CD4-positive, alpha-beta T cell (primary cell): ENCODE measurements around the gene AGAP1. TPM values are rescaled to one million over a fixed set of nuclear protein-coding genes. Genes with fewer than 3 reads are reported as not detected.

ENCODE experiments used
- ATAC-seq: fragments of 200-7000 bp; cut with Tn5 transposase; one replicate; pipeline ENCODE4 v1.10.0; 2022; ENCODE audit warnings: mild to moderate bottlenecking; ENCODE audit not compliant: poor library complexity
- CTCF ChIA-PET: fragments of 350-600 bp; sonication (Branson Sonifier 250); formaldehyde crosslinking; loops from one replicate; lab custom pipeline; 2021; ENCODE audit warnings: antibody characterized with exemption, inconsistent platforms; lab: Charles Lee
- POLR2A ChIA-PET: fragments of 350-600 bp; sonication (Branson Sonifier 250); formaldehyde crosslinking; loops from one replicate; lab custom pipeline; 2021; ENCODE audit warnings: antibody characterized with exemption, inconsistent platforms; lab: Charles Lee
- DNase-seq, 14 experiments: peaks; one replicate each; pipeline ENCODE4 v3.0.0-alpha.2; 2013 to 2020; ENCODE audit warnings: mixed read lengths in 2 of 14
- H3K27ac ChIP-seq, 2 donors: one replicate each; pipeline versions ENCODE4 v1.5.1 to v1.7.0; 2013; ENCODE audit warnings: low read length in 2 of 2, low read depth in 1 of 2, mild to moderate bottlenecking in 1 of 2
- H3K27me3 ChIP-seq, 2 experiments: 1 replicate in 1 of 2; 2 replicates in 1 of 2; pipeline versions ENCODE4 v1.6.1 to v1.7.0; 2013; ENCODE audit warnings: low read length in 2 of 2, control low read depth in 1 of 2, mild to moderate bottlenecking in 1 of 2, moderate library complexity in 1 of 2; ENCODE audit not compliant: insufficient read depth in 2 of 2, control insufficient read depth in 1 of 2
- H3K36me3 ChIP-seq: one replicate; pipeline ENCODE4 v1.6.1; 2013; ENCODE audit warnings: low read length, control low read depth; ENCODE audit not compliant: insufficient read depth
- H3K4me1 ChIP-seq: one replicate; pipeline ENCODE4 v1.6.1; 2013; ENCODE audit warnings: low read length, control low read depth; ENCODE audit not compliant: insufficient read depth
- H3K4me3 ChIP-seq: one replicate; pipeline ENCODE4 v1.5.1; 2013; ENCODE audit warnings: mild to moderate bottlenecking, low read length, moderate library complexity
- H3K9me3 ChIP-seq, 2 experiments: 1 replicate in 1 of 2; 2 replicates in 1 of 2; pipeline versions ENCODE4 v1.6.1 to v1.7.0; 2013; ENCODE audit warnings: low read length in 2 of 2, mild to moderate bottlenecking in 2 of 2, control low read depth in 1 of 2, moderate library complexity in 1 of 2; ENCODE audit not compliant: control insufficient read depth in 1 of 2, insufficient read depth in 1 of 2
- H3K27ac Mint-ChIP-seq: one replicate; pipeline ENCODE4 v1.8.0; 2020; ENCODE audit warnings: mixed read lengths
- H3K27me3 Mint-ChIP-seq: one replicate; pipeline ENCODE4 v1.8.0; 2021; ENCODE audit warnings: mixed read lengths
- H3K36me3 Mint-ChIP-seq: one replicate; pipeline ENCODE4 v1.8.0; 2021; ENCODE audit warnings: low read depth, mixed read lengths
- H3K4me1 Mint-ChIP-seq: one replicate; pipeline ENCODE4 v1.8.0; 2021; ENCODE audit warnings: low read depth, mixed read lengths
- H3K4me3 Mint-ChIP-seq: one replicate; pipeline ENCODE4 v1.8.0; 2020; ENCODE audit warnings: mild to moderate bottlenecking, mixed read lengths
- H3K9me3 Mint-ChIP-seq: one replicate; pipeline ENCODE4 v1.8.0; 2020; ENCODE audit warnings: mixed read lengths
- CTCF ChIP-seq: fragments of 200-600 bp; IDR thresholded peaks from one replicate; pipeline ENCODE4 v1.8.0; 2022; ENCODE audit warnings: antibody characterized with exemption, mild to moderate bottlenecking
- intact Hi-C, 2 experiments: fragments of 100-400 bp; cut with DNase I in 1 of 2; cut with micrococcal nuclease in 1 of 2; formaldehyde crosslinking; loops; one replicate each; pipeline versions ENCODE4 v1.15.1 to v1.9.0; 2023 to 2025; cut with DNase I, micrococcal nuclease
- total RNA-seq, 174 experiments: library from RNA in 2 of 174; stranded (reverse) in 2 of 174; gene quantifications; one replicate each; pipeline ENCODE4 v1.2.3 and lab custom pipeline; 2021 to 2026

AGAP1 gene
- total RNA-seq, 2 experiments from 2014 or later = 2.6 to 3.1 TPM

GRCh38 chr2:235719146-235719942 lies 225.5 kb downstream of the AGAP1 start:
- Histone ChIP-seq H3K9me3 (no peaks in the 10 kb centered on the region), H3K27ac (no peak overlapping the region), H3K4me1 (no peaks in the 10 kb centered on the region), H3K36me3 (no peaks in the 10 kb centered on the region), H3K27me3 (no peaks in the 10 kb centered on the region), H3K4me3 (no peak overlapping the region)
- no peak for TF ChIP-seq CTCF
- no peak overlapping the region for H3K27ac Mint-ChIP-seq
- no peaks in the 10 kb centered on the region for H3K4me1 Mint-ChIP-seq
- no peaks in the 10 kb centered on the region for H3K36me3 Mint-ChIP-seq
- no peak for DNase-seq
- CTCF ChIA-PET = no interaction called here
- POLR2A ChIA-PET = no interaction called here
- no peak for ATAC-seq
- H3K9me3 Mint-ChIP-seq = no peaks in the 10 kb centered on the region
- peaks cover 6% of the 10 kb centered on the region for H3K27me3 Mint-ChIP-seq
- intact Hi-C loops = no loop called here
- H3K4me3 Mint-ChIP-seq = no peak overlapping the region

DNA sequence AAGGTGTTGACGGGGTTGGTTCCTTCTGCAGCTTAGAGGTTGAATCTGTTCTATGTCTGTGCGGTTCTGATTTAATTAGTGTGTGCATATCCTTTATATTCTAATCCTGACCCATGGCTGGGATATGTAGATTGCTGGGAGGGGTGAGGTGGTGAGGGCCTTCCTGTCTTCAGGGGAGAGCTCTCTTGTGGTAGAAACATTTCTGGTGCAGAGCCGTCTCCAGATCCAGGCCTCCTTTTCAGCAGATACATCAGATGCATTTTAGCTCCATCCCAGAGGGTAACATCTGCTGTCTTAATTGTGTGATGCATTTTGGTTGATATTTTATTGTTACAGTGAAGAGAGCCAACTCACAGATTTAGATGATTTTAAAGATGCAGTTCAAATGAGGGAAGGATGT lies 227.8 kb downstream of the AGAP1 start:
- no peak overlapping the region for H3K27ac ChIP-seq
- no peaks in the 10 kb centered on the region for H3K36me3 ChIP-seq
- H3K4me3 ChIP-seq = no peak overlapping the region
- Mint-ChIP-seq H3K4me1 (no peaks in the 10 kb centered on the region), H3K27ac (no peak overlapping the region), H3K4me3 (no peak overlapping the region), H3K36me3 (no peaks in the 10 kb centered on the region), H3K27me3 (peaks cover 13% of the 10 kb centered on the region), H3K9me3 (no peaks in the 10 kb centered on the region)
- no peak for TF ChIP-seq CTCF
- H3K4me1 ChIP-seq = no peaks in the 10 kb centered on the region
- ChIA-PET CTCF (no interaction called here), POLR2A (no interaction called here)
- no peaks in the 10 kb centered on the region for H3K9me3 ChIP-seq
- intact Hi-C loops = no loop called here
- no peaks in the 10 kb centered on the region for H3K27me3 ChIP-seq
- DNase-seq = no peak
- ATAC-seq = no peak

DNA sequence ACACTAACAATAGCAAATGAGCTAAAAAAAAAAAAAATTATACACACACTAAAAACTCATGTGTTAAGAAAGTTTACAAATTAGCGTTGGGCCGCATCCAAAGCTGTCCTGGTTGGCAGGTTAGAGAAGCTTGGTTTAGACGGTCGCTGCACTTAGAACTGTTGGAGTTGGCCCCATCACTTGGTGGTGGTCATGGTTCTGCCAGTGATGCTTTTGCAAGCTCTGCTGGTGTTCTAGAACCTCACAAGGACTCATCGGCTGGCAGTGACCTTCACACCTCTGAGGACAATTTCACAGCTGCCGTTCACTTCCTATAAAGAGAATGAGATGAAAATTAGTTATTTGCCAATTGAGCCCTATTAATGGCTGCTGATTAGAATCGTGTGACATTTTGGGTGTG lies 229.0 kb downstream of the AGAP1 start:
- no peaks in the 10 kb centered on the region for H3K36me3 ChIP-seq
- no peak for ATAC-seq
- DNase-seq = no peak
- intact Hi-C loops = no loop called here
- H3K27me3 ChIP-seq = no peaks in the 10 kb centered on the region
- no peak for TF ChIP-seq CTCF
- H3K9me3 ChIP-seq = no peaks in the 10 kb centered on the region
- POLR2A ChIA-PET = no interaction called here
- Mint-ChIP-seq H3K4me1 (no peaks in the 10 kb centered on the region), H3K9me3 (no peaks in the 10 kb centered on the region), H3K4me3 (no peak overlapping the region), H3K27ac (no peak overlapping the region), H3K27me3 (peaks cover 13% of the 10 kb centered on the region), H3K36me3 (no peaks in the 10 kb centered on the region)
- H3K27ac ChIP-seq = no peak overlapping the region
- no peaks in the 10 kb centered on the region for H3K4me1 ChIP-seq
- CTCF ChIA-PET = no interaction called here
- H3K4me3 ChIP-seq = no peak overlapping the region
